ENCODE measurements around the gene B3GAT2.

B3GAT2 gene

GRCh38 chr6:70841112-70841511 lies 115.7 kb downstream of the B3GAT2 start:
- no peak for DNase-seq (ENCODE audit: low read depth)

GRCh38 chr6:70839286-70840266 lies 117.3 kb downstream of the B3GAT2 start:
- no peak for DNase-seq (ENCODE audit: low read depth)

- DNase-seq (ENCODE audit: low read depth) = no peak
These were observed 118.0 kb downstream of the B3GAT2 start for GRCh38 chr6:70838907-70839285.

GRCh38 chr6:70834520-70834919 lies 122.3 kb downstream of the B3GAT2 start:
- no peak for DNase-seq (ENCODE audit: low read depth)

- no peak for DNase-seq (ENCODE audit: low read depth)
These were observed 125.4 kb downstream of the B3GAT2 start for GRCh38 chr6:70831427-70831826.

- no peak for DNase-seq (ENCODE audit: low read depth)
These were observed 133.2 kb downstream of the B3GAT2 start for GRCh38 chr6:70823651-70824050.

GRCh38 chr6:70821751-70822150 lies 135.1 kb downstream of the B3GAT2 start:
- no peak for DNase-seq (ENCODE audit: low read depth)

- DNase-seq (ENCODE audit: low read depth) = no peak
These were observed 136.1 kb downstream of the B3GAT2 start for GRCh38 chr6:70820778-70821177.

- no peak for DNase-seq (ENCODE audit: low read depth)
These were observed 137.2 kb downstream of the B3GAT2 start for GRCh38 chr6:70819646-70820045.

- DNase-seq (ENCODE audit: low read depth) = no peak
These were observed 143.0 kb downstream of the B3GAT2 start for GRCh38 chr6:70813885-70814284.

- DNase-seq (ENCODE audit: low read depth) = no peak
These were observed 145.1 kb downstream of the B3GAT2 start for GRCh38 chr6:70811788-70812187.

All from activated T-helper 1 cell treated with Interleukin-2 at 50 U/mL for 16 hours (primary cell).